Lung (tissue), 12 donors: Measurements from ENCODE around the gene SLC12A1. TPM values are rescaled to one million over a fixed set of nuclear protein-coding genes. Genes with fewer than 3 reads are reported as not detected.

ENCODE experiments used
- ATAC-seq: fragments of 200-7000 bp; cut with Tn5 transposase; one replicate; pipeline ENCODE4 v1.9.1; 2020; ENCODE audit warnings: moderate number of reproducible peaks; ENCODE audit not compliant: insufficient read depth, low FRiP score
- DNase-seq, 3 donors: peaks; one replicate each; pipeline ENCODE4 v3.0.0-alpha.2; 2013 to 2017
- H3K27ac ChIP-seq, 2 donors: one replicate each; pipeline ENCODE4 v1.5.1; 2013; ENCODE audit warnings: mild to moderate bottlenecking in 2 of 2, moderate library complexity in 2 of 2, control low read depth in 1 of 2, inconsistent platforms in 1 of 2, low read depth in 1 of 2, low read length in 1 of 2
- H3K27me3 ChIP-seq, 3 donors: one replicate each; pipeline ENCODE4 v1.5.1; 2013; ENCODE audit warnings: low read length in 2 of 3; ENCODE audit not compliant: control insufficient read depth in 3 of 3, insufficient read depth in 3 of 3
- H3K36me3 ChIP-seq, 4 donors: one replicate each; pipeline ENCODE4 v1.5.1; 2013; ENCODE audit warnings: low read length in 4 of 4, mild to moderate bottlenecking in 1 of 4, moderate library complexity in 1 of 4; ENCODE audit not compliant: control insufficient read depth in 4 of 4, insufficient read depth in 4 of 4
- H3K4me1 ChIP-seq, 5 donors: one replicate each; pipeline ENCODE4 v1.5.1; 2013; ENCODE audit warnings: low read length in 5 of 5, mild to moderate bottlenecking in 2 of 5, moderate library complexity in 1 of 5; ENCODE audit not compliant: control insufficient read depth in 5 of 5, insufficient read depth in 5 of 5
- H3K4me3 ChIP-seq: one replicate; pipeline ENCODE4 v1.5.1; 2013; ENCODE audit warnings: mild to moderate bottlenecking, control low read depth, moderate library complexity
- H3K9ac ChIP-seq, 2 donors: one replicate each; pipeline ENCODE4 v1.5.1; 2013; ENCODE audit warnings: low read length in 2 of 2, control low read depth in 1 of 2; ENCODE audit not compliant: insufficient read depth in 1 of 2
- H3K9me3 ChIP-seq, 4 donors: one replicate each; pipeline ENCODE4 v1.5.1; 2013; ENCODE audit warnings: low read length in 3 of 4, mild to moderate bottlenecking in 1 of 4, moderate library complexity in 1 of 4; ENCODE audit not compliant: control insufficient read depth in 4 of 4, insufficient read depth in 3 of 4
- WGBS, 2 donors: extraction: QIAGEN DNeasy Blood & Tissue Kit; methylation state at CpG; one replicate each; pipeline ENCODE4 v1.1.7; 2013; 5-methylcytosine and 5-hydroxymethylcytosine counted together
- polyA plus RNA-seq, 2 donors: library from polyadenylated mRNA; stranded (reverse); fragments of 200-250 nt; gene quantifications; one replicate each; pipeline ENCODE4 v1.2.1, GENCODE V29; 2013
- total RNA-seq, 2 donors: library from RNA; depleted of rRNA in 1 of 2; stranded (reverse); fragments of >200 nt in 1 of 2; gene quantifications; one replicate each; pipeline ENCODE4 v1.2.1, GENCODE V29; 2014 to 2021
- TF ChIP-seq, protein P1 (sequence below): IDR thresholded peaks from 2 replicates; pipeline ENCODE4 v1.5.1; 2012; ENCODE audit warnings: mild to moderate bottlenecking; ENCODE audit errors: control extremely low read depth, extremely low read depth
- donor health status: control.
- donor health status: control.
- donor health status: Bipolar disorder and iron deficiency.
- donor health status: healthy.
- donor health status: DM: yes; HTN: yes; CAD: no.

Gene SLC12A1
- total and polyA plus RNA-seq, 4 donors, result 0.03 TPM; not detected in 3

DNA sequence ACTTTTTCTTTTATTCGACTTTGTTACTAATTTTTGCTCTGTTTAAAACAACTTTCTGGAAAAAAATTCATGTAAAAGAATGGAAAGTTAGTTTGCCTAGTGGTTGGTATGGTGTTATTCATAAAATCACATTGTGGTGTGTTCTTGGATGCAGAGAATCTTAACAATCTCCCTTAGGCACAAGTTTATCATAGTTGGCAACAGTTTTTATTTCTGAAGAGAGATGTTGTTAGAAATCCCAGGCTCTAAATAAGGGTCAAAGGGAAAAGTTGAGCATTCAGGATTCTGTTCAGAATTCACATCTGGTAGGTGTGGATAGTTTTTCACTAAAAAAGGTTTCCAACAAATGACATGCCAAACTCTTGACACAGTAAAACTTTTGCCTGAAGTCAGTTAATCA, 131.5 kb downstream of the SLC12A1 start:
- ATAC-seq (no peak), DNase-seq (no peak)
- Histone ChIP-seq H3K36me3 (peaks cover 11 to 35% (median 15%) of the 10 kb centered on the region in 4 donors), H3K4me1 (peaks cover 0 to 10% (median 0%) of the 10 kb centered on the region in 5 donors), H3K4me3 (no peak overlapping the region), H3K9me3 (no peaks in the 10 kb centered on the region), H3K27ac (no peak overlapping the region), H3K27me3 (no peaks in the 10 kb centered on the region), H3K9ac (no peak overlapping the region)
- TF ChIP-seq, protein P1, sequence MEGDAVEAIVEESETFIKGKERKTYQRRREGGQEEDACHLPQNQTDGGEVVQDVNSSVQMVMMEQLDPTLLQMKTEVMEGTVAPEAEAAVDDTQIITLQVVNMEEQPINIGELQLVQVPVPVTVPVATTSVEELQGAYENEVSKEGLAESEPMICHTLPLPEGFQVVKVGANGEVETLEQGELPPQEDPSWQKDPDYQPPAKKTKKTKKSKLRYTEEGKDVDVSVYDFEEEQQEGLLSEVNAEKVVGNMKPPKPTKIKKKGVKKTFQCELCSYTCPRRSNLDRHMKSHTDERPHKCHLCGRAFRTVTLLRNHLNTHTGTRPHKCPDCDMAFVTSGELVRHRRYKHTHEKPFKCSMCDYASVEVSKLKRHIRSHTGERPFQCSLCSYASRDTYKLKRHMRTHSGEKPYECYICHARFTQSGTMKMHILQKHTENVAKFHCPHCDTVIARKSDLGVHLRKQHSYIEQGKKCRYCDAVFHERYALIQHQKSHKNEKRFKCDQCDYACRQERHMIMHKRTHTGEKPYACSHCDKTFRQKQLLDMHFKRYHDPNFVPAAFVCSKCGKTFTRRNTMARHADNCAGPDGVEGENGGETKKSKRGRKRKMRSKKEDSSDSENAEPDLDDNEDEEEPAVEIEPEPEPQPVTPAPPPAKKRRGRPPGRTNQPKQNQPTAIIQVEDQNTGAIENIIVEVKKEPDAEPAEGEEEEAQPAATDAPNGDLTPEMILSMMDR, result no peak
- 80 to 84% methylated on average over 1 of the region's 1 CpG for WGBS, 2 donors

DNA sequence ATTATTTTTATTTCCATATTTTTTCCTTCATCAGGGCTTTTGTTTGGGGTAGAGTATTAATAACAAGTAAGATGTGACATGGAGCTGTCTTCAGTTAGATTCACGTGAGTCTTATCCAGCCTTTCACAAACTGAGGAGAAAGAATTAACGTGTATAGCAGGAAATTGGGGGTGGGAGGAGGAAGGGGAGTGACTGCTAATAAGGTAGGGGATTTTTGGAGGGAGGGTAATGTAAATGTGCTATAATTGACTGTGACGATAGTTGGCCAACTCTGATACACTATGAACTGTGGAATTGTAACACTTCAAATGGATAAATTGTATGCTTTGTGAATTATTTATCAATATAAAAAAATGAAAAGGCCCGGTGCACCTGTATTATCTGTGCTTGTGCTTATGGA, 134.0 kb downstream of the SLC12A1 start:
- Histone ChIP-seq H3K27me3 (no peaks in the 10 kb centered on the region), H3K36me3 (peaks cover 12 to 31% (median 16%) of the 10 kb centered on the region in 4 donors), H3K4me3 (no peak overlapping the region), H3K4me1 (no peaks in the 10 kb centered on the region), H3K9me3 (no peaks in the 10 kb centered on the region), H3K27ac (no peak overlapping the region), H3K9ac (no peak overlapping the region)
- WGBS, 2 donors, result 74 to 81% methylated on average over 4 of the region's 4 CpGs
- ATAC-seq (no peak), DNase-seq (no peak)
- TF ChIP-seq, protein P1, result no peak

DNA sequence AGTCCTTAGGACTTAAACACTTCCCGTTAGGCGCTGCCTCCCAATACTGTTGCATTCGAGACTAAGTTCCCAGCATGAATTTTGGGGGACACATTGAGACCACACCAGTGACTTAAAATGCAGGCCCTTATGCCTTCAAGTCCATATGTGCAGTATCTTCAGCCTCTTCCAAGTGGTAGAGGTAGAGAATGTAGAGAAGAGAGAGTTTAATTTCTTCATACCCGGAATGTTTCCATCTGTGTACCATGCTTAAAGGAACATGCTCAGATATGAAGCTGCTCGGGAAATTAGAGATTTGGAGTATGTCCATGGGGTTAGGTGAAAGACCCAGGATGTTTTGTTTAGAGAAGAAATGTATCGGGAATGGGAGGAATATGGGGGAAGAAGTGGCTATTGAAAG, 137.8 kb downstream of the SLC12A1 start:
- no peak overlapping the region for H3K27ac ChIP-seq
- no peaks in the 10 kb centered on the region for H3K4me1 ChIP-seq
- ATAC-seq (no peak), DNase-seq (no peak)
- peaks cover 5 to 16% (median 11%) of the 10 kb centered on the region in 4 donors for H3K36me3 ChIP-seq
- 93 to 95% methylated on average over 6 of the region's 6 CpGs for WGBS, 2 donors
- TF ChIP-seq, protein P1, result no peak
- H3K9ac ChIP-seq, result no peak overlapping the region
- H3K27me3 ChIP-seq, result no peaks in the 10 kb centered on the region
- H3K4me3 ChIP-seq, result no peak overlapping the region
- H3K9me3 ChIP-seq, result no peaks in the 10 kb centered on the region

DNA sequence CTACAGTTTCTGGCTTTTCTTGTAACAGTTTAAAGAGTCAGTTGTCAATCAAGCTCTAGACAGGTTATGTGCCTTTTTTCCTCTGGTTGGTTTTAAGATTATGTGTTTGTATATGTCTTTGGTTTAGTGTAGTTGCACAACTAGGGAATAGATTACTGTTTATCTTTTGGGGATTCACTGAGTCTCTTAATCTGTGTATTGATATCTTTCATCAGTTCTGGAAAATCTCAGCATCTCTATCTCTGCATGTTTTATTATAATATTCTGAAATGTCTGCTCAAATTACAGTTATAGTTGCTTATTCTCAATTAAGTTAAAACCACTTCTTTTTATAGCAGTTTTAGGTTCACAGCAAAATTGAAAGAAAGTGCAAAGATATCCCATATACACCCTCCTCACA, 139.4 kb downstream of the SLC12A1 start:
- Histone ChIP-seq H3K4me1 (no peaks in the 10 kb centered on the region), H3K27ac (no peak overlapping the region), H3K36me3 (peaks cover 5 to 11% (median 8%) of the 10 kb centered on the region in 4 donors), H3K4me3 (no peak overlapping the region), H3K9me3 (no peaks in the 10 kb centered on the region), H3K9ac (no peak overlapping the region), H3K27me3 (no peaks in the 10 kb centered on the region)
- ATAC-seq (no peak), DNase-seq (no peak)
- TF ChIP-seq, protein P1, result no peak
